NOMO-1 (cell line): Measurements from ENCODE around the gene PIAS2.
"Not testable (repeated sequence)": the region's sequence is repeated elsewhere in the genome, so short reads cannot be mapped to it uniquely, and the experiment has no call there.

Experiments used
- DNase-seq, 2 experiments: peaks; one replicate each; lab custom pipeline; 2025; ENCODE audit not compliant: unreplicated experiment in 2 of 2; lab: John Stamatoyannopoulos, UW

PIAS2 gene

GRCh38 chr18:46917108-46917802 lies at the start of gene PIAS2, which contains the start of gene KATNAL2:
Gene PIAS2, minus strand, starts transcription at chr18:46917507. Its CDS starts 162 bp downstream, at chr18:46917345.
Gene KATNAL2, plus strand, starts transcription at chr18:46917602. Its CDS starts 29,271 bp downstream, at chr18:46946873.
- DNase-seq = peak; percentile 61 to 88

GRCh38 chr18:46966266-46966665 lies 49.0 kb upstream of the PIAS2 start:
- DNase-seq = not testable (repeated sequence)

GRCh38 chr18:46964579-46965293 lies 47.4 kb upstream of the PIAS2 start:
- DNase-seq = not testable (repeated sequence)

- not testable (repeated sequence) for DNase-seq
These were observed 46.6 kb upstream of the PIAS2 start for GRCh38 chr18:46963656-46964578.

GRCh38 chr18:46958209-46958608 lies 40.9 kb upstream of the PIAS2 start:
- no peak for DNase-seq

- no peak for DNase-seq
These were observed 35.9 kb upstream of the PIAS2 start for GRCh38 chr18:46953195-46953594.

GRCh38 chr18:46950064-46950656 lies 32.9 kb upstream of the PIAS2 start:
- no peak for DNase-seq

GRCh38 chr18:46946656-46947282 lies 29.5 kb upstream of the PIAS2 start:
- no peak for DNase-seq

GRCh38 chr18:46942646-46943045 lies 25.3 kb upstream of the PIAS2 start:
- no peak for DNase-seq

- DNase-seq = no peak
These were observed 22.8 kb upstream of the PIAS2 start for GRCh38 chr18:46939998-46940571.

GRCh38 chr18:46939337-46939963 lies 22.1 kb upstream of the PIAS2 start:
- DNase-seq = peak in 1 of 2 experiments; percentile 16

GRCh38 chr18:46920653-46921052 lies 3.3 kb upstream of the PIAS2 start:
- DNase-seq = no peak

GRCh38 chr18:46920067-46920466 lies 2.8 kb upstream of the PIAS2 start:
- no peak for DNase-seq

GRCh38 chr18:46917803-46918600 lies 695 bp upstream of the PIAS2 start:
- peak in 1 of 2 experiments; percentile 46 for DNase-seq

- peak in 1 of 2 experiments; percentile 26 for DNase-seq
These were observed 678 bp downstream of the PIAS2 start for GRCh38 chr18:46916551-46917107.

- DNase-seq = no peak
These were observed 1.3 kb downstream of the PIAS2 start for GRCh38 chr18:46915800-46916550.

GRCh38 chr18:46910856-46911255 lies 6.5 kb downstream of the PIAS2 start:
- DNase-seq = no peak
